GM12878 (cell line): Measurements from ENCODE around the gene SYNGR2. TPM values are rescaled to one million over a fixed set of nuclear protein-coding genes. Genes with fewer than 3 reads are reported as not detected.

ENCODE experiments used
- ATAC-seq: fragments of 200-7000 bp; cut with Tn5 transposase; 3 replicates; pipeline ENCODE4 v1.9.1; 2020; ENCODE audit warnings: mild to moderate bottlenecking, moderate library complexity
- BruUV-seq: library from RNA; stranded (reverse); fragments of 400-500 nt; replicated peaks from 2 replicates; lab custom pipeline; 2021; lab: Mats Ljungman, UMichigan
- CTCF ChIA-PET: fragments of 300-600 bp; sonication (Branson Sonifier 250); formaldehyde crosslinking; extraction: SDS; loops from one replicate; lab custom pipeline; 2021; ENCODE audit warnings: inconsistent platforms; lab: Yijun Ruan, JAX
- POLR2A ChIA-PET: fragments of 350-600 bp; formaldehyde crosslinking; extraction: SDS; loops from one replicate; lab custom pipeline; 2021; ENCODE audit warnings: inconsistent platforms; lab: Charles Lee
- RAD21 ChIA-PET: fragments of 300-600 bp; sonication (Branson Sonifier 250); formaldehyde crosslinking; loops from one replicate; lab custom pipeline; 2023; ENCODE audit warnings: antibody characterized with exemption; ENCODE audit not compliant: unreplicated experiment; lab: Charles Lee
- SMC1A ChIA-PET: fragments of 300-600 bp; sonication (Branson Sonifier 250); formaldehyde crosslinking; loops from one replicate; lab custom pipeline; 2023; ENCODE audit not compliant: unreplicated experiment, uncharacterized antibody; lab: Charles Lee
- DNase-seq: peaks from one replicate; pipeline ENCODE4 v3.0.0-alpha.2; 2011; ENCODE audit warnings: low read depth, low spot score
- FAIRE-seq: peaks from 3 replicates; lab custom pipeline; 2011; peaks lifted over from hg19 to GRCh38; lab: Jason Lieb, UNC
- H2AFZ ChIP-seq: 2 replicates; pipeline ENCODE4 v1.6.0; 2011; ENCODE audit warnings: low read depth, low read length, control low read depth; ENCODE audit not compliant: control insufficient read depth
- H3K27ac ChIP-seq: 2 replicates; pipeline ENCODE4 v1.5.1; 2011; ENCODE audit warnings: control low read depth; ENCODE audit not compliant: control insufficient read depth, insufficient read depth
- H3K27me3 ChIP-seq, 2 experiments: replicated peaks in 1 of 2; 2 replicates each; pipeline versions ENCODE4 v1.6.0 to v1.6.1; 2011; ENCODE audit warnings: low read length in 1 of 2; ENCODE audit not compliant: control insufficient read depth in 2 of 2, insufficient read depth in 2 of 2
- H3K36me3 ChIP-seq, 2 experiments: 2 replicates each; pipeline ENCODE4 v1.5.1; 2011; ENCODE audit warnings: low read length in 1 of 2; ENCODE audit not compliant: control insufficient read depth in 2 of 2, insufficient read depth in 2 of 2
- H3K4me1 ChIP-seq: 2 replicates; pipeline ENCODE4 v1.6.1; 2011; ENCODE audit warnings: mild to moderate bottlenecking, low read length, moderate library complexity, mixed read lengths; ENCODE audit not compliant: control insufficient read depth, insufficient read depth
- H3K4me2 ChIP-seq: 2 replicates; pipeline ENCODE4 v1.6.0; 2011; ENCODE audit warnings: control low read depth; ENCODE audit not compliant: control insufficient read depth, insufficient read depth
- H3K4me3 ChIP-seq: fragments of 200-600 bp; sonication (generic); 2 replicates; pipeline ENCODE4 v1.5.1; 2016
- H3K79me2 ChIP-seq: 2 replicates; pipeline ENCODE4 v1.6.0; 2011; ENCODE audit warnings: low read length; ENCODE audit not compliant: control insufficient read depth, insufficient read depth
- H3K9ac ChIP-seq: 2 replicates; pipeline ENCODE4 v1.8.0; 2011; ENCODE audit warnings: low read length, control low read depth, mixed read lengths; ENCODE audit not compliant: control insufficient read depth, insufficient read depth
- H3K9me3 ChIP-seq: replicated peaks from 3 replicates; pipeline ENCODE4 v1.5.1; 2011; ENCODE audit warnings: mild to moderate bottlenecking, low read length; ENCODE audit not compliant: control insufficient read depth, insufficient read depth
- H4K20me1 ChIP-seq: 2 replicates; pipeline ENCODE4 v1.6.0; 2011; ENCODE audit not compliant: control insufficient read depth, insufficient read depth
- ATF2 ChIP-seq: IDR thresholded peaks from 2 replicates; pipeline ENCODE4 v1.6.1; 2012; ENCODE audit warnings: low read length, inconsistent platforms
- BHLHE40 ChIP-seq, 2 experiments: fragments of 450-650 bp in 1 of 2; IDR thresholded peaks; 2 replicates each; pipeline ENCODE4 v1.6.1; 2011 to 2017; ENCODE audit warnings: low read depth in 2 of 2, borderline replicate concordance in 1 of 2, improper control_type of control experiment in 1 of 2, low read length in 1 of 2, mild to moderate bottlenecking in 1 of 2
- CEBPB ChIP-seq, 2 experiments: fragments of 150-350 bp in 1 of 2; IDR thresholded peaks; 2 replicates each; pipeline ENCODE4 v1.6.1; 2012 to 2014; ENCODE audit warnings: low read depth in 2 of 2, low read length in 2 of 2, borderline replicate concordance in 1 of 2, inconsistent platforms in 1 of 2
- FOXK2 ChIP-seq: fragments of 450-650 bp; IDR thresholded peaks from 2 replicates; pipeline ENCODE4 v1.6.1; 2017; ENCODE audit warnings: mild to moderate bottlenecking, moderate library complexity
- HDGF ChIP-seq: fragments of 450-650 bp; IDR thresholded peaks from 2 replicates; pipeline ENCODE4 v1.6.1; 2016; ENCODE audit warnings: antibody characterized with exemption
- IKZF1 ChIP-seq: fragments of 450-650 bp; conservative IDR thresholded peaks from 2 replicates; pipeline ENCODE4 v1.6.1; 2017; ENCODE audit warnings: antibody characterized with exemption, mild to moderate bottlenecking
- IKZF2 ChIP-seq, 2 experiments: fragments of 450-650 bp; IDR thresholded peaks; 2 replicates each; pipeline ENCODE4 v1.6.1; 2017; ENCODE audit warnings: mild to moderate bottlenecking in 2 of 2, moderate library complexity in 2 of 2
- NFYA ChIP-seq: IDR thresholded peaks from 2 replicates; pipeline ENCODE4 v1.6.1; 2011; ENCODE audit warnings: low read depth, mild to moderate bottlenecking, low read length, improper control_type of control experiment, borderline replicate concordance
- POLR2AphosphoS2 ChIP-seq: IDR thresholded peaks from 2 replicates; pipeline ENCODE4 v1.6.1; 2011; ENCODE audit warnings: low read depth, mild to moderate bottlenecking, low read length, improper control_type of control experiment, moderate library complexity
- POLR2AphosphoS5 ChIP-seq: IDR thresholded peaks from 2 replicates; pipeline ENCODE4 v1.6.1; 2011; ENCODE audit warnings: mild to moderate bottlenecking, low read length, inconsistent platforms
- RUNX3 ChIP-seq: IDR thresholded peaks from 2 replicates; pipeline ENCODE4 v1.6.1; 2012; ENCODE audit warnings: low read length, inconsistent platforms
- SMAD5 ChIP-seq: IDR thresholded peaks from 2 replicates; pipeline ENCODE4 v1.6.1; 2016; ENCODE audit warnings: antibody characterized with exemption, low read depth
- YY1 ChIP-seq: IDR thresholded peaks from 2 replicates; pipeline ENCODE4 v1.6.1; 2011; ENCODE audit warnings: low read depth, mild to moderate bottlenecking, low read length
- ZNF24 ChIP-seq: fragments of 450-650 bp; IDR thresholded peaks from 2 replicates; pipeline ENCODE4 v1.6.1; 2017; ENCODE audit warnings: antibody characterized with exemption, mild to moderate bottlenecking
- WGBS: methylation state at CpG from one replicate; pipeline ENCODE4 v1.1.6; 2016; ENCODE audit warnings: low lambda C conversion rate; ENCODE audit not compliant: insufficient replicate concordance, insufficient coverage; ENCODE audit errors: missing lambda C conversion rate; 5-methylcytosine and 5-hydroxymethylcytosine counted together
- in situ Hi-C: fragments of 300-500 bp; cut with MboI; formaldehyde crosslinking; loops from 9 replicates; pipeline ENCODE4 v1.14.3; 2018; ENCODE audit warnings: mixed read lengths
- intact Hi-C: fragments of 100-400 bp; cut with micrococcal nuclease; formaldehyde crosslinking; loops from one replicate; pipeline ENCODE4 v1.14.2; 2022; ENCODE audit not compliant: unreplicated experiment
- polyA plus RNA-seq, 11 experiments: library from polyadenylated mRNA; depleted of rRNA in 4 of 11; unstranded in 6 of 11; stranded (reverse) in 5 of 11; fragments of >200 nt; fragmentation: Nextera tagmentation in 4 of 11; fragmentation: Illumina TruSeq in 1 of 11; extraction: Ambion mirVana in 4 of 11; extraction: Trizol in 1 of 11; gene quantifications; 1 replicate in 1 of 11; 2 replicates in 10 of 11; pipeline versions ENCODE4 v1.2.1 to v1.2.3, GENCODE V29; 2011 to 2016; ENCODE audit warnings: inconsistent platforms in 2 of 11, missing spikeins in 2 of 11, low read depth in 1 of 11
- total RNA-seq, 4 experiments: library from RNA; depleted of rRNA in 3 of 4; stranded (reverse); fragments of >200 nt in 3 of 4; fragmentation: Illumina TruSeq in 1 of 4; extraction: Trizol in 1 of 4; gene quantifications; 2 replicates each; pipeline versions ENCODE4 v1.2.1 to v1.2.3, GENCODE V29; 2013 to 2021
- TF ChIP-seq, protein P1 (sequence below): fragments of 450-650 bp; IDR thresholded peaks from 2 replicates; pipeline ENCODE4 v1.6.1; 2018; ENCODE audit warnings: mild to moderate bottlenecking, low read depth, moderate library complexity; ENCODE audit not compliant: partially characterized antibody

Gene SYNGR2
- total and polyA plus RNA-seq, 10 of the 15 experiments (the other 5 are each of a cell fraction or from before 2014, with no cell fraction given) = 4.4 to 529 (median 261) TPM

GRCh38 chr17:78170692-78171590 lies 2.6 kb downstream of the SYNGR2 start:
- peak overlapping the region; percentile 96 for H3K4me2 ChIP-seq
- RAD21 ChIA-PET = interaction anchor here (1.0 to 8.6 kb wide), 6 partner anchors 19 to 80 kb away, joined by 3 to 83 read pairs (median 5); no protein-coding TSS in a partner anchor
- POLR2A ChIA-PET = interaction anchor here (0.6 to 8.7 kb wide), 10 partner anchors 12 to 1980 kb away, joined by 3 to 85 read pairs (median 8); partner anchors contain the start of genes TMC6 and TMC8
- 44% methylated on average over 31 of the region's 31 CpGs for whole genome bisulfite sequencing
- peak overlapping the region; percentile 62 for H3K9ac ChIP-seq
- peaks cover 53% of the 10 kb centered on the region for H3K4me1 ChIP-seq
- SMC1A ChIA-PET = interaction anchor here (0.8 to 2.6 kb wide), 10 partner anchors 10 to 45 kb away, joined by 3 to 11 read pairs (median 5); partner anchors contain the start of gene TMC8
- no peak overlapping the region for H2AFZ ChIP-seq
- H3K79me2 ChIP-seq = peaks cover 59% of the 10 kb centered on the region
- no peak for DNase-seq
- no peaks in the 10 kb centered on the region; the same call in 1 of the 2 replicates for H4K20me1 ChIP-seq
- FAIRE-seq = no peak
- no peaks in the 10 kb centered on the region for H3K9me3 ChIP-seq
- intact Hi-C loops = no loop called here
- TSS peak; percentile 43 for BruUV-seq
- CTCF ChIA-PET = interaction anchor here (1.0 to 9.0 kb wide), 3 partner anchors 35 to 81 kb away, joined by 3 to 132 read pairs (median 100); partner anchors contain the start of genes TMC6 and TMC8
- H3K4me3 ChIP-seq = peak overlapping the region; percentile 70
- H3K36me3 ChIP-seq = peaks cover 0 to 26% of the 10 kb centered on the region in 2 experiments; a peak in 3 of 4 replicates
- in situ Hi-C loops = loop anchor here (25.0 kb wide), 1 partner anchor 1909 kb away; the partner anchor contains the start of gene UBALD2
- H3K27ac ChIP-seq = peak overlapping the region; percentile 86
- H3K27me3 ChIP-seq = no peaks in the 10 kb centered on the region
- ATAC-seq = no peak
- TF ChIP-seq NFYA = no peak
- peak; percentile 25 to 34; a peak in 2 of 4 replicates for TF ChIP-seq IKZF2 (IDR thresholded peaks at IDR 0.05)
- TF ChIP-seq RUNX3 = peak; percentile 57; the same call in 1 of the 2 replicates
- no peak for TF ChIP-seq FOXK2
- TF ChIP-seq IKZF1 = peak; percentile 69
- peak in 1 of 2 experiments; percentile 15; a peak in 1 of 4 replicates for TF ChIP-seq BHLHE40 (IDR thresholded peaks at IDR 0.05; ENCODE audit: borderline replicate concordance in 1 of 2, low read depth in 2 of 2, low read length in 1 of 2)
- TF ChIP-seq POLR2AphosphoS2 = peak; percentile 25; the same call in 1 of the 2 replicates
- no peak for TF ChIP-seq CEBPB (IDR thresholded peaks at IDR 0.05; ENCODE audit: borderline replicate concordance in 1 of 2, low read depth in 2 of 2, low read length in 2 of 2)
- no peak for TF ChIP-seq YY1
- no peak for TF ChIP-seq ZNF24
- TF ChIP-seq HDGF = no peak
- TF ChIP-seq POLR2AphosphoS5 = 0 out of 2 replicates have a peak, but pooled peaks have one; percentile 46
- TF ChIP-seq, protein P1, sequence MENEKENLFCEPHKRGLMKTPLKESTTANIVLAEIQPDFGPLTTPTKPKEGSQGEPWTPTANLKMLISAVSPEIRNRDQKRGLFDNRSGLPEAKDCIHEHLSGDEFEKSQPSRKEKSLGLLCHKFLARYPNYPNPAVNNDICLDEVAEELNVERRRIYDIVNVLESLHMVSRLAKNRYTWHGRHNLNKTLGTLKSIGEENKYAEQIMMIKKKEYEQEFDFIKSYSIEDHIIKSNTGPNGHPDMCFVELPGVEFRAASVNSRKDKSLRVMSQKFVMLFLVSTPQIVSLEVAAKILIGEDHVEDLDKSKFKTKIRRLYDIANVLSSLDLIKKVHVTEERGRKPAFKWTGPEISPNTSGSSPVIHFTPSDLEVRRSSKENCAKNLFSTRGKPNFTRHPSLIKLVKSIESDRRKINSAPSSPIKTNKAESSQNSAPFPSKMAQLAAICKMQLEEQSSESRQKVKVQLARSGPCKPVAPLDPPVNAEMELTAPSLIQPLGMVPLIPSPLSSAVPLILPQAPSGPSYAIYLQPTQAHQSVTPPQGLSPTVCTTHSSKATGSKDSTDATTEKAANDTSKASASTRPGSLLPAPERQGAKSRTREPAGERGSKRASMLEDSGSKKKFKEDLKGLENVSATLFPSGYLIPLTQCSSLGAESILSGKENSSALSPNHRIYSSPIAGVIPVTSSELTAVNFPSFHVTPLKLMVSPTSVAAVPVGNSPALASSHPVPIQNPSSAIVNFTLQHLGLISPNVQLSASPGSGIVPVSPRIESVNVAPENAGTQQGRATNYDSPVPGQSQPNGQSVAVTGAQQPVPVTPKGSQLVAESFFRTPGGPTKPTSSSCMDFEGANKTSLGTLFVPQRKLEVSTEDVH = no peak
- no peak for TF ChIP-seq ATF2
- no peak for TF ChIP-seq SMAD5
